Measurements from ENCODE around the gene PLIN5.
A peak's percentile ranks its signal among the peaks of the same experiment; 100 is the strongest.

The PLIN5 gene

GRCh38 chr19:4473763-4474513 is 61.1 kb downstream of the PLIN5 start:
- Histone ChIP-seq H4K20me1 (ENCODE audit: insufficient read depth, low read length) (peaks cover 28% of the 10 kb centered on the region), H3K79me2 (ENCODE audit: insufficient read depth, low read length) (peaks cover 41% of the 10 kb centered on the region), H3K4me1 (ENCODE audit: insufficient read depth, low read length) (peaks cover 31% of the 10 kb centered on the region), H3K27me3 (ENCODE audit: insufficient read depth, low read length, poor library complexity) (no peaks in the 10 kb centered on the region), H2AFZ (ENCODE audit: low read depth, low read length) (no peak overlapping the region), H3K9ac (ENCODE audit: low read depth, low read length) (peak overlapping the region; percentile 96), H3K4me2 (ENCODE audit: insufficient read depth, low read length) (peak overlapping the region; percentile 95), H3K9me3 (ENCODE audit: insufficient read depth, low read length, severe bottlenecking) (no peaks in the 10 kb centered on the region), H3K27ac (ENCODE audit: low read length) (peak overlapping the region; percentile 7; the same call in 1 of the 2 replicates), H3K4me3 (ENCODE audit: low read depth in 1 of 2, low read length in 2 of 2) (peak overlapping the region in 1 of 2 experiments; percentile 71; a peak in 2 of 4 replicates), H3K36me3 (ENCODE audit: insufficient read depth, low read length) (peaks cover 38% of the 10 kb centered on the region)
- TF ChIP-seq CTCF (IDR thresholded peaks at IDR 0.05; ENCODE audit: borderline replicate concordance, extremely low read depth, low read length, poor library complexity, severe bottlenecking) (no peak), EZH2 (IDR thresholded peaks at IDR 0.05; ENCODE audit: borderline replicate concordance, low read depth, low read length, severe bottlenecking) (no peak)
- DNase-seq (no peak), ATAC-seq (ENCODE audit: insufficient read depth, low read depth) (no peak)

GRCh38 chr19:4473011-4473762 is 61.8 kb downstream of the PLIN5 start:
- H3K9me3 ChIP-seq (ENCODE audit: insufficient read depth, low read length, severe bottlenecking): no peaks in the 10 kb centered on the region
- peak overlapping the region; percentile 71 to 100; a peak in 3 of 4 replicates for H3K4me3 ChIP-seq (ENCODE audit: low read depth in 1 of 2, low read length in 2 of 2)
- peaks cover 41% of the 10 kb centered on the region for H3K79me2 ChIP-seq (ENCODE audit: insufficient read depth, low read length)
- H3K4me2 ChIP-seq (ENCODE audit: insufficient read depth, low read length): peak overlapping the region; percentile 95
- peaks cover 28% of the 10 kb centered on the region for H4K20me1 ChIP-seq (ENCODE audit: insufficient read depth, low read length)
- TF ChIP-seq EZH2 (IDR thresholded peaks at IDR 0.05; ENCODE audit: borderline replicate concordance, low read depth, low read length, severe bottlenecking) (no peak), CTCF (IDR thresholded peaks at IDR 0.05; ENCODE audit: borderline replicate concordance, extremely low read depth, low read length, poor library complexity, severe bottlenecking) (no peak)
- peak overlapping the region; percentile 69 for H3K27ac ChIP-seq (ENCODE audit: low read length)
- no peaks in the 10 kb centered on the region for H3K27me3 ChIP-seq (ENCODE audit: insufficient read depth, low read length, poor library complexity)
- peak overlapping the region; percentile 96 for H3K9ac ChIP-seq (ENCODE audit: low read depth, low read length)
- no peak for DNase-seq
- no peak for ATAC-seq (ENCODE audit: insufficient read depth, low read depth)
- no peak overlapping the region for H2AFZ ChIP-seq (ENCODE audit: low read depth, low read length)
- peaks cover 32% of the 10 kb centered on the region for H3K36me3 ChIP-seq (ENCODE audit: insufficient read depth, low read length)
- H3K4me1 ChIP-seq (ENCODE audit: insufficient read depth, low read length): peaks cover 31% of the 10 kb centered on the region
